ENCODE measurements around the gene AMY1A.
"Not testable (repeated sequence)": the region's sequence is repeated elsewhere in the genome, so short reads cannot be mapped to it uniquely, and the experiment has no call there.

Gene AMY1A

GRCh38 chr1:103655460-103655859, at the start of gene AMY1A:
AMY1A (plus strand) TSS chr1:103655760; CDS start chr1:103656331, 571 bp downstream.
- not testable (repeated sequence) for H3K4me2 ChIP-seq, H3K9ac ChIP-seq, H3K36me3 ChIP-seq, H3K9me3 ChIP-seq, H4K20me1 ChIP-seq, H3K27me3 ChIP-seq, H3K4me3 ChIP-seq, H3K27ac ChIP-seq, H3K4me1 ChIP-seq

GRCh38 chr1:103616362-103616761, 39.2 kb upstream of the AMY1A start:
- Histone ChIP-seq H4K20me1 (no peaks in the 10 kb centered on the region), H3K4me1 (no peaks in the 10 kb centered on the region), H3K4me3 (no peak overlapping the region), H3K9ac (no peak overlapping the region), H3K27me3 (no peaks in the 10 kb centered on the region), H3K36me3 (no peaks in the 10 kb centered on the region), H3K27ac (no peak overlapping the region), H3K4me2 (no peak overlapping the region), H3K9me3 (no peaks in the 10 kb centered on the region)
- no peak for TF ChIP-seq Cebpa-rat (IDR thresholded peaks at IDR 0.05)

GRCh38 chr1:103616994-103617477, 38.5 kb upstream of the AMY1A start, which contains the start of gene AMY2A:
AMY2A (plus strand) TSS chr1:103617427; CDS start chr1:103617441, 14 bp downstream.
- not testable (repeated sequence) for H3K4me1 ChIP-seq, H3K27ac ChIP-seq, H3K9ac ChIP-seq, H3K36me3 ChIP-seq, H4K20me1 ChIP-seq, H3K4me3 ChIP-seq, H3K9me3 ChIP-seq, H3K27me3 ChIP-seq, H3K4me2 ChIP-seq

- H4K20me1 ChIP-seq, H3K4me1 ChIP-seq, H3K4me3 ChIP-seq, H3K27ac ChIP-seq, H3K36me3 ChIP-seq, H3K9me3 ChIP-seq, H3K27me3 ChIP-seq, H3K4me2 ChIP-seq, H3K9ac ChIP-seq: not testable (repeated sequence)
Measured at GRCh38 chr1:103627436-103627835, 28.1 kb upstream of the AMY1A start.

GRCh38 chr1:103641194-103641593, 14.4 kb upstream of the AMY1A start:
- not testable (repeated sequence) for H3K27ac ChIP-seq, H3K4me2 ChIP-seq, H3K9me3 ChIP-seq, H3K4me3 ChIP-seq, H4K20me1 ChIP-seq, H3K27me3 ChIP-seq, H3K9ac ChIP-seq, H3K36me3 ChIP-seq, H3K4me1 ChIP-seq

GRCh38 chr1:103643908-103644307, 11.7 kb upstream of the AMY1A start:
- H3K4me3 ChIP-seq, H3K36me3 ChIP-seq, H3K27me3 ChIP-seq, H4K20me1 ChIP-seq, H3K9ac ChIP-seq, H3K9me3 ChIP-seq, H3K4me2 ChIP-seq, H3K4me1 ChIP-seq, H3K27ac ChIP-seq: not testable (repeated sequence)

GRCh38 chr1:103650305-103650704, 5.3 kb upstream of the AMY1A start:
- not testable (repeated sequence) for H3K4me2 ChIP-seq, H4K20me1 ChIP-seq, H3K9ac ChIP-seq, H3K36me3 ChIP-seq, H3K4me1 ChIP-seq, H3K4me3 ChIP-seq, H3K27ac ChIP-seq, H3K9me3 ChIP-seq, H3K27me3 ChIP-seq

GRCh38 chr1:103650889-103651288, 4.7 kb upstream of the AMY1A start:
- not testable (repeated sequence) for H3K9ac ChIP-seq, H3K4me3 ChIP-seq, H3K4me2 ChIP-seq, H3K36me3 ChIP-seq, H3K9me3 ChIP-seq, H3K27me3 ChIP-seq, H3K4me1 ChIP-seq, H4K20me1 ChIP-seq, H3K27ac ChIP-seq

- H3K27me3 ChIP-seq, H3K27ac ChIP-seq, H3K4me2 ChIP-seq, H4K20me1 ChIP-seq, H3K9me3 ChIP-seq, H3K4me3 ChIP-seq, H3K36me3 ChIP-seq, H3K9ac ChIP-seq, H3K4me1 ChIP-seq: not testable (repeated sequence)
Measured at GRCh38 chr1:103654133-103654532, 1.4 kb upstream of the AMY1A start.

- H3K27ac ChIP-seq, H3K4me2 ChIP-seq, H3K9ac ChIP-seq, H3K4me1 ChIP-seq, H4K20me1 ChIP-seq, H3K36me3 ChIP-seq, H3K27me3 ChIP-seq, H3K4me3 ChIP-seq, H3K9me3 ChIP-seq: not testable (repeated sequence)
Measured at GRCh38 chr1:103676335-103676734, 20.8 kb downstream of the AMY1A start.

GRCh38 chr1:103696110-103696509, 40.5 kb downstream of the AMY1A start, which contains the start of gene AMY1B:
AMY1B (minus strand) TSS chr1:103696210; CDS start chr1:103695639, 571 bp downstream.
- not testable (repeated sequence) for H3K27me3 ChIP-seq, H4K20me1 ChIP-seq, H3K4me2 ChIP-seq, H3K27ac ChIP-seq, H3K4me1 ChIP-seq, H3K9me3 ChIP-seq, H3K4me3 ChIP-seq, H3K36me3 ChIP-seq, H3K9ac ChIP-seq

- not testable (repeated sequence) for H4K20me1 ChIP-seq, H3K9ac ChIP-seq
Measured at GRCh38 chr1:103697430-103697829, 41.9 kb downstream of the AMY1A start.

GRCh38 chr1:103700669-103701068, 45.1 kb downstream of the AMY1A start:
- not testable (repeated sequence) for H3K4me2 ChIP-seq, H3K9me3 ChIP-seq, H3K9ac ChIP-seq, H3K4me3 ChIP-seq, H4K20me1 ChIP-seq, H3K27me3 ChIP-seq, H3K27ac ChIP-seq, H3K4me1 ChIP-seq, H3K36me3 ChIP-seq

More at GRCh38 chr1:103697430-103697829, 41.9 kb downstream of the AMY1A start:
- H3K4me2 ChIP-seq, H3K9me3 ChIP-seq, H3K27ac ChIP-seq, H3K4me1 ChIP-seq, H3K27me3 ChIP-seq, H3K36me3 ChIP-seq, H3K4me3 ChIP-seq: not testable (repeated sequence)

- not testable (repeated sequence) for H4K20me1 ChIP-seq, H3K9me3 ChIP-seq, H3K36me3 ChIP-seq, H3K27me3 ChIP-seq, H3K4me3 ChIP-seq, H3K4me2 ChIP-seq, H3K27ac ChIP-seq, H3K4me1 ChIP-seq, H3K9ac ChIP-seq
Measured at GRCh38 chr1:103701256-103701655, 45.7 kb downstream of the AMY1A start.

GRCh38 chr1:103707670-103708069, 52.1 kb downstream of the AMY1A start:
- H3K4me2 ChIP-seq, H3K4me3 ChIP-seq, H4K20me1 ChIP-seq, H3K27me3 ChIP-seq, H3K27ac ChIP-seq, H3K9me3 ChIP-seq, H3K9ac ChIP-seq, H3K36me3 ChIP-seq, H3K4me1 ChIP-seq: not testable (repeated sequence)

Data from BLaER1 (cell line).